ENCODE results near the gene EXOC6B.

Gene EXOC6B

DNA sequence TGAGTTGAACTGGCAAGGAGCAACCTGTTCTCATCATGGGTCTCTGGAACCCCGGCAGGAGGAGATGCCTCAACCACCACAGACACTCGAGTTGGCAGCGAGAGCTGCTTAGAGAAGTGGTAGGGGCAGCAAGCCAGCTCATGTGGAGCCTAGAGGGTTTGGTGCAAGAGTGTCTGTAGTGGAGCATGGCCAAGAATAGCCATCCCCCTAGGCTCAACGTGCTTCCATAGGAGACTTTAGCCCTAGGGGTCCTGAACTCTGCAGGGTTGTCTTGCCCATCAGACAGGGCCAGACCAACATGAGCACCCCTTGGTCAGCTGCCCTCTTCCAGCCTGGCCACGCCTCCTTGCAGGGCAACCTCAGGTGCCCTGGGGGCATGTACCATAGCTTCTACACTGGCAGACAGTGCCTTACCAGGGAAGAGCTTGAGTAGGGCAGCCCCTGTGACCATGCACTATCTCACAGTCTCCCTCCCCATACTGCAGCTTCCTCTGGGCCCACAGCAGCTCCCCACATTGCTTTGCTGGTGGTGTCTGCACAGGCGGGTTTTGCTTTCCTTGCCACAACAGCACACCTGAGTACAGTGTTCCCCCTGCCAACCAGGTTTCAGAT lies 187.1 kb downstream of the EXOC6B start:
- Histone ChIP-seq H4K20me1 (ENCODE audit: insufficient read depth, low read length) (no peaks in the 10 kb centered on the region), H3K79me2 (ENCODE audit: insufficient read depth, low read length) (no peaks in the 10 kb centered on the region), H3K36me3 (ENCODE audit: insufficient read depth, low read length) (no peaks in the 10 kb centered on the region), H3K27me3 (ENCODE audit: insufficient read depth, low read length, poor library complexity) (no peaks in the 10 kb centered on the region), H3K4me2 (ENCODE audit: insufficient read depth, low read length) (no peak overlapping the region), H2AFZ (ENCODE audit: low read depth, low read length) (no peak overlapping the region), H3K9ac (ENCODE audit: low read depth, low read length) (no peak overlapping the region), H3K27ac (ENCODE audit: low read length) (no peak overlapping the region), H3K4me3 (ENCODE audit: low read depth in 1 of 2, low read length in 2 of 2) (no peak overlapping the region), H3K4me1 (ENCODE audit: insufficient read depth, low read length) (no peaks in the 10 kb centered on the region), H3K9me3 (ENCODE audit: insufficient read depth, low read length, severe bottlenecking) (no peaks in the 10 kb centered on the region)
- ATAC-seq (ENCODE audit: insufficient read depth, low read depth) (no peak), DNase-seq (no peak)
- TF ChIP-seq, protein P1, sequence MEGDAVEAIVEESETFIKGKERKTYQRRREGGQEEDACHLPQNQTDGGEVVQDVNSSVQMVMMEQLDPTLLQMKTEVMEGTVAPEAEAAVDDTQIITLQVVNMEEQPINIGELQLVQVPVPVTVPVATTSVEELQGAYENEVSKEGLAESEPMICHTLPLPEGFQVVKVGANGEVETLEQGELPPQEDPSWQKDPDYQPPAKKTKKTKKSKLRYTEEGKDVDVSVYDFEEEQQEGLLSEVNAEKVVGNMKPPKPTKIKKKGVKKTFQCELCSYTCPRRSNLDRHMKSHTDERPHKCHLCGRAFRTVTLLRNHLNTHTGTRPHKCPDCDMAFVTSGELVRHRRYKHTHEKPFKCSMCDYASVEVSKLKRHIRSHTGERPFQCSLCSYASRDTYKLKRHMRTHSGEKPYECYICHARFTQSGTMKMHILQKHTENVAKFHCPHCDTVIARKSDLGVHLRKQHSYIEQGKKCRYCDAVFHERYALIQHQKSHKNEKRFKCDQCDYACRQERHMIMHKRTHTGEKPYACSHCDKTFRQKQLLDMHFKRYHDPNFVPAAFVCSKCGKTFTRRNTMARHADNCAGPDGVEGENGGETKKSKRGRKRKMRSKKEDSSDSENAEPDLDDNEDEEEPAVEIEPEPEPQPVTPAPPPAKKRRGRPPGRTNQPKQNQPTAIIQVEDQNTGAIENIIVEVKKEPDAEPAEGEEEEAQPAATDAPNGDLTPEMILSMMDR (IDR thresholded peaks at IDR 0.05; ENCODE audit: borderline replicate concordance, extremely low read depth, low read length, poor library complexity, severe bottlenecking) = no peak
- no peak for TF ChIP-seq EZH2 (IDR thresholded peaks at IDR 0.05; ENCODE audit: borderline replicate concordance, low read depth, low read length, severe bottlenecking)

DNA sequence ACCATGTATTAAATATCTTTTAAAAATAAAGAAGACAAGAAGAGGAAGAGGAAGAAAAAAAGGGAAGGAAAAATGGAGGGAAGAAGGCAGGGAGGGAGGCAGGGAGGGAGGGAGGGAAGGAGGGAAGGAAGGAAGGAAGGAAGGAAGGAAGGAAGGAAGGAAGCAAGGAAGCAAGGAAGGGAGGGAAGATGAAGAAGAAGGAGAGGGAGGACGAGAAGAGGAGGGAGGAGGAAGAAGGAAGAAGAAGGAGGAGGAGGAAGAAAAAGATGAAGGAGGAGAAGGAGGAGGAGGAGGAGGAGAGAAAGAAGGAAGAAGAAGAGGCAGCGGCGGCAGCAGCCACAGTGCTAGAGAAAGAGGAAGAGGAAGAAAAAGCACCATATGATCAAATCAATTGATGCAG lies 189.6 kb downstream of the EXOC6B start:
- Histone ChIP-seq H3K9me3 (ENCODE audit: insufficient read depth, low read length, severe bottlenecking) (no peaks in the 10 kb centered on the region), H3K9ac (ENCODE audit: low read depth, low read length) (no peak overlapping the region), H3K36me3 (ENCODE audit: insufficient read depth, low read length) (no peaks in the 10 kb centered on the region), H3K27me3 (ENCODE audit: insufficient read depth, low read length, poor library complexity) (no peaks in the 10 kb centered on the region), H4K20me1 (ENCODE audit: insufficient read depth, low read length) (no peaks in the 10 kb centered on the region), H3K4me1 (ENCODE audit: insufficient read depth, low read length) (no peaks in the 10 kb centered on the region), H3K4me2 (ENCODE audit: insufficient read depth, low read length) (no peak overlapping the region), H3K79me2 (ENCODE audit: insufficient read depth, low read length) (no peaks in the 10 kb centered on the region), H3K27ac (ENCODE audit: low read length) (no peak overlapping the region), H2AFZ (ENCODE audit: low read depth, low read length) (no peak overlapping the region), H3K4me3 (ENCODE audit: low read depth in 1 of 2, low read length in 2 of 2) (no peak overlapping the region)
- ATAC-seq (ENCODE audit: insufficient read depth, low read depth) = no peak
- TF ChIP-seq, protein P1 (IDR thresholded peaks at IDR 0.05; ENCODE audit: borderline replicate concordance, extremely low read depth, low read length, poor library complexity, severe bottlenecking) = no peak
- no peak for TF ChIP-seq EZH2 (IDR thresholded peaks at IDR 0.05; ENCODE audit: borderline replicate concordance, low read depth, low read length, severe bottlenecking)
- DNase-seq = no peak

DNA sequence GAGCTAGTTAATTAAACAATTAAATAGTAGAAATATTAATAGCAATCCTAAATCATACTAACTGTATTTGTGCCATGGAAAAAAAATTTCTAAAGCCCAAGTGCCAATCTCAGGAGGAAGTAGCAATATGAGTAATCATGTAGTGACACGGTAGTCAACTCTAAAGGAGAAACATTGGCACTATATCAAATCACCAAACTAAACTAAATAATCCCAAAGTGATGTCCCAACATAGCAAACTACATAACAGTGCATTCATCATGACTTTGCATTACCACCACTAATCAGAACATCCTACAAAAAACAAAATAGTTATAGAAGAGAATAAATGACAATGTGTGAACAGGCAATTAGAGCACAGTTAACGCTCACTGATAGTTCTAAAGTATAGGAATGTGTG lies 195.1 kb downstream of the EXOC6B start:
- TF ChIP-seq, protein P1 (IDR thresholded peaks at IDR 0.05; ENCODE audit: borderline replicate concordance, extremely low read depth, low read length, poor library complexity, severe bottlenecking) = no peak
- TF ChIP-seq EZH2 (IDR thresholded peaks at IDR 0.05; ENCODE audit: borderline replicate concordance, low read depth, low read length, severe bottlenecking) = no peak

More for the DNA sequence above, 195.1 kb downstream of the EXOC6B start:
- DNase-seq (no peak), ATAC-seq (ENCODE audit: insufficient read depth, low read depth) (no peak)
- Histone ChIP-seq H3K27me3 (ENCODE audit: insufficient read depth, low read length, poor library complexity) (no peaks in the 10 kb centered on the region), H3K4me2 (ENCODE audit: insufficient read depth, low read length) (no peak overlapping the region), H3K36me3 (ENCODE audit: insufficient read depth, low read length) (no peaks in the 10 kb centered on the region), H3K79me2 (ENCODE audit: insufficient read depth, low read length) (no peaks in the 10 kb centered on the region), H3K9ac (ENCODE audit: low read depth, low read length) (no peak overlapping the region), H4K20me1 (ENCODE audit: insufficient read depth, low read length) (no peaks in the 10 kb centered on the region), H2AFZ (ENCODE audit: low read depth, low read length) (no peak overlapping the region), H3K27ac (ENCODE audit: low read length) (no peak overlapping the region), H3K4me3 (ENCODE audit: low read depth in 1 of 2, low read length in 2 of 2) (no peak overlapping the region), H3K4me1 (ENCODE audit: insufficient read depth, low read length) (no peaks in the 10 kb centered on the region), H3K9me3 (ENCODE audit: insufficient read depth, low read length, severe bottlenecking) (no peaks in the 10 kb centered on the region)
